OCI-LY1 (cell line): ENCODE measurements around the gene RNF144A.

Source experiments
- EZH2 ChIP-seq: fragments of 200-600 bp; sonication (generic), shearing (Covaris generic); IDR thresholded peaks from 2 replicates; pipeline ENCODE4 v1.8.0; 2017; ENCODE audit warnings: borderline replicate concordance, mixed run types, mild to moderate bottlenecking, antibody characterized with exemption, low read length, moderate library complexity, mixed read lengths
- TF ChIP-seq, protein P1 (sequence below): fragments of 200-600 bp; sonication (generic), shearing (Covaris generic); IDR thresholded peaks from 2 replicates; pipeline ENCODE4 v1.5.1; 2017; ENCODE audit warnings: mild to moderate bottlenecking, antibody characterized with exemption, low read length, moderate library complexity, mixed read lengths

DNA sequence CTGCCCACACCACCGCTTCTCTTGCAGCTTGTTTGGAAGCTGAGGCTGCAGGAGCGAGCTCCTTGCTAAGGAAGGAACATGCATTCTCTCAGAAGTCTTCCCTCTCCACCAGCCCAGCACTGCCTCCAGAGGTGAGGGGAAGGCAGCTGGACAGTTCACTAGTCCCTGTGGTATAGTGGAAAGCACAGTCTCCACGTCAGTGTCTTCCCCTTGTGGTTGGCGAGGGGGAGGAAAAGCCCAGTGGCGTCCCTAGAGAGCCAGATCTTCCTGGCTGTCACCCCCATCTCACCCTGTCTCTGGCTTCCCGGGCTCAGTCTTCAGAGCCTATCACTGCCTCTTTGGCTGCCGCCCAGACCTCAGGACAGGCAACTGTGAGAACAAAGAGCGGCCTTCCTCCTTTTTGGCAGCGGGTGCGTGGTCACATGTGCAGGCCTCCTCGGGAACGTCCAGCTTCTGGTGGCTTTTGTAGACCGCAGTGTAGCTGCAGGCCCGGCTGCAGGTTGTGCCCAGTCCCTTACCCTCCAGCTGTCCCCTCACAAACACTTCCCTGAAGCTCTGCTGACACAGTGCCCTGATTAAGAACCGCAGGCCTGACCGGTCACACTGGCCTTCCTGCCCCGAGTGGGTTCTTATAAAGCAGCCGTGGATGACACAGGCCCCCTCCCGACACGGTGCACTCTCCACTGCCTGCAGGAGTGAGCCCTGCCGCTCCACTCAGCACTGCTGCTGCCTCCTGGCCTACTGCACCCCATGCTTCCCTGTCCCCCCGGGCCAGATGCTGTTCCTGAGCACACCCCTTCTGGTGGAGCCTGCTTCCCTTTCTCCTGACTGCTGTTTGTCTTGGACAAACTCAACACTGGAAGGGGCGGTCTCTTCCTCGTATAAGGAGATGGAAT, 90.9 kb downstream of the RNF144A start:
- TF ChIP-seq, protein P1, sequence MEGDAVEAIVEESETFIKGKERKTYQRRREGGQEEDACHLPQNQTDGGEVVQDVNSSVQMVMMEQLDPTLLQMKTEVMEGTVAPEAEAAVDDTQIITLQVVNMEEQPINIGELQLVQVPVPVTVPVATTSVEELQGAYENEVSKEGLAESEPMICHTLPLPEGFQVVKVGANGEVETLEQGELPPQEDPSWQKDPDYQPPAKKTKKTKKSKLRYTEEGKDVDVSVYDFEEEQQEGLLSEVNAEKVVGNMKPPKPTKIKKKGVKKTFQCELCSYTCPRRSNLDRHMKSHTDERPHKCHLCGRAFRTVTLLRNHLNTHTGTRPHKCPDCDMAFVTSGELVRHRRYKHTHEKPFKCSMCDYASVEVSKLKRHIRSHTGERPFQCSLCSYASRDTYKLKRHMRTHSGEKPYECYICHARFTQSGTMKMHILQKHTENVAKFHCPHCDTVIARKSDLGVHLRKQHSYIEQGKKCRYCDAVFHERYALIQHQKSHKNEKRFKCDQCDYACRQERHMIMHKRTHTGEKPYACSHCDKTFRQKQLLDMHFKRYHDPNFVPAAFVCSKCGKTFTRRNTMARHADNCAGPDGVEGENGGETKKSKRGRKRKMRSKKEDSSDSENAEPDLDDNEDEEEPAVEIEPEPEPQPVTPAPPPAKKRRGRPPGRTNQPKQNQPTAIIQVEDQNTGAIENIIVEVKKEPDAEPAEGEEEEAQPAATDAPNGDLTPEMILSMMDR, result no peak
- no peak for TF ChIP-seq EZH2
